DLD1 (cell line): Measurements from ENCODE around the gene NIT1.

Experiments used
- in situ Hi-C: cut with HindIII; loops from 2 replicates; pipeline ENCODE4 v1.10.0; 2017; ENCODE audit warnings: low sequenced_read_pairs

NIT1 gene

GRCh38 chr1:161145832-161146231 is 27.9 kb downstream of the NIT1 start:
- in situ Hi-C loops: no loop called here

- in situ Hi-C loops: no loop called here
Observed at GRCh38 chr1:161153176-161153575, 35.3 kb downstream of the NIT1 start.

GRCh38 chr1:161153682-161154337 is 35.9 kb downstream of the NIT1 start, which contains the start of gene UFC1:
Gene UFC1 (plus strand): TSS chr1:161153978. CDS start chr1:161153998, 20 bp downstream.
- in situ Hi-C loops: no loop called here

GRCh38 chr1:161157867-161158266 is 40.0 kb downstream of the NIT1 start:
- in situ Hi-C loops: no loop called here

GRCh38 chr1:161158316-161159010 is 40.6 kb downstream of the NIT1 start:
- in situ Hi-C loops: no loop called here

- in situ Hi-C loops: no loop called here
Observed at GRCh38 chr1:161159087-161159912, 41.4 kb downstream of the NIT1 start, which contains the start of gene USP21. Gene USP21 (plus strand): TSS chr1:161159500. CDS start chr1:161160641, 1,141 bp downstream.

GRCh38 chr1:161159913-161160243 is 42.0 kb downstream of the NIT1 start:
- in situ Hi-C loops: no loop called here

- in situ Hi-C loops: no loop called here
Observed at GRCh38 chr1:161160671-161161145, 42.8 kb downstream of the NIT1 start.

- in situ Hi-C loops: no loop called here
Observed at GRCh38 chr1:161161652-161162051, 43.7 kb downstream of the NIT1 start.

GRCh38 chr1:161162052-161162451 is 44.1 kb downstream of the NIT1 start:
- in situ Hi-C loops: no loop called here

- in situ Hi-C loops: no loop called here
Observed at GRCh38 chr1:161162806-161163205, 44.9 kb downstream of the NIT1 start.

- in situ Hi-C loops: no loop called here
Observed at GRCh38 chr1:161163793-161164192, 45.9 kb downstream of the NIT1 start.

GRCh38 chr1:161164901-161165610 is 47.2 kb downstream of the NIT1 start:
- in situ Hi-C loops: no loop called here

GRCh38 chr1:161165742-161166668 is 48.1 kb downstream of the NIT1 start, which contains the start of gene PPOX:
Gene PPOX (plus strand): TSS chr1:161166426. CDS start chr1:161166848, 422 bp downstream.
- in situ Hi-C loops: no loop called here

- in situ Hi-C loops: no loop called here
Observed at GRCh38 chr1:161166669-161167548, 49.0 kb downstream of the NIT1 start.

- in situ Hi-C loops: no loop called here
Observed at GRCh38 chr1:161168906-161169305, 51.0 kb downstream of the NIT1 start.
